Tibial artery (tissue), 4 donors: Measurements from ENCODE around the gene THSD4.

Source experiments
- DNase-seq, 2 donors: peaks; one replicate each; pipeline ENCODE4 v3.0.0-alpha.2; 2019
- H3K27ac ChIP-seq, 2 donors: fragments of 200-600 bp; sonication (generic) in 1 of 2; 1 replicate in 1 of 2; 2 replicates in 1 of 2; pipeline ENCODE4 v1.5.1; 2018 to 2019; ENCODE audit warnings: mild to moderate bottlenecking in 1 of 2
- H3K27me3 ChIP-seq, 2 donors: fragments of 200-600 bp; sonication (generic) in 1 of 2; one replicate each; pipeline versions ENCODE4 v1.5.1 to v1.6.0; 2016 to 2019
- H3K36me3 ChIP-seq, 3 donors: fragments of 200-600 bp; sonication (generic) in 2 of 3; one replicate each; pipeline ENCODE4 v1.5.1; 2016 to 2019; ENCODE audit warnings: mild to moderate bottlenecking in 2 of 3
- H3K4me1 ChIP-seq, 4 donors: fragments of 200-600 bp; sonication (generic) in 2 of 4; 1 replicate in 3 of 4; 2 replicates in 1 of 4; pipeline ENCODE4 v1.5.1; 2016 to 2019
- H3K4me3 ChIP-seq, 2 donors: fragments of 200-600 bp; sonication (generic) in 1 of 2; 1 replicate in 1 of 2; 2 replicates in 1 of 2; pipeline ENCODE4 v1.5.1; 2018 to 2019; ENCODE audit warnings: mild to moderate bottlenecking in 2 of 2
- H3K9me3 ChIP-seq, 3 donors: fragments of 200-600 bp; sonication (generic) in 1 of 3; one replicate each; pipeline ENCODE4 v1.5.1; 2016 to 2019
- intact Hi-C: fragments of 100-400 bp; cut with DNase I; formaldehyde crosslinking; loops from one replicate; pipeline ENCODE4 v1.15.0; 2023; ENCODE audit warnings: low total_unique reads
- TF ChIP-seq, protein P1 (sequence below), 2 experiments: fragments of 200-600 bp in 1 of 2; fragments of 450-650 bp in 1 of 2; IDR thresholded peaks; one replicate each; pipeline ENCODE4 v1.5.1; 2017 to 2019; ENCODE audit warnings: antibody characterized with exemption in 2 of 2, mild to moderate bottlenecking in 1 of 2, moderate library complexity in 1 of 2

The THSD4 gene

DNA sequence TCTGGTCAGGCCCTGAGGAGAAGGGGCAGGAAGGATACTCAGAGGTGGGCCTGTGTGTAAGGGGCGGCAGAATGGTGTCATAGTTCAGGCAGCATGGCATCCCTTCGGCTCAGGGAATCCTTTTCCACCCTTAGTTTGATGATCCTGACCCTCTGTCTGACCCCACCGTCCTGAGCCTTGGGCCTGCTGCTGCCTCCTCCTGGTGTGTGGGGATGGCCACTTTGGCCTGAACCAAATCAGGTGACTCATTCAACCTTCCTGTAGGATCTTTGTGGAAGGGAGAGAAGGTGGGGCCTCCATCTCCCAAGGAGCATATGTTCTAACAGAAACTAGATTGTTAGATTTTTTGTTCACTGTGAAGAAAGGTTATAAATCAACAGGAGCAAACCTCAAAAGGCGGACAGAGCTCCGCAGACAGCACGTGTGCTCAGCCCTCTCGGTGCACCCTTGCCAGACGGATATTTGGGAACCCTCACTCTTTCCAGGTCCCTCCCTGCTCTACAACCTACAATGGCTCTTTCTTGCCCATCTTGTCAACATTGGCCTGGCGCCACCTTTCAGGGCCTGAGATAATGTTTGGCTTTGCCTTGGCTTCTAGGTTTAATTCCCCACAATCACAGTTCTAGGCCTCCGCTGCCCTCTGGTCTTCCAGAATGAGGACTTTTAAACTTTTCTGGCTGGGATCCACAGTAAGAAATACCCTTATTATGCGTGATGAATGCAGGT is 21.7 kb downstream of the THSD4 start:
- no peak overlapping the region for H3K4me3 ChIP-seq
- H3K27ac ChIP-seq, result no peak overlapping the region
- DNase-seq, result no peak
- H3K9me3 ChIP-seq, result no peaks in the 10 kb centered on the region
- no peaks in the 10 kb centered on the region for H3K27me3 ChIP-seq
- intact Hi-C loops, result no loop called here
- TF ChIP-seq, protein P1, sequence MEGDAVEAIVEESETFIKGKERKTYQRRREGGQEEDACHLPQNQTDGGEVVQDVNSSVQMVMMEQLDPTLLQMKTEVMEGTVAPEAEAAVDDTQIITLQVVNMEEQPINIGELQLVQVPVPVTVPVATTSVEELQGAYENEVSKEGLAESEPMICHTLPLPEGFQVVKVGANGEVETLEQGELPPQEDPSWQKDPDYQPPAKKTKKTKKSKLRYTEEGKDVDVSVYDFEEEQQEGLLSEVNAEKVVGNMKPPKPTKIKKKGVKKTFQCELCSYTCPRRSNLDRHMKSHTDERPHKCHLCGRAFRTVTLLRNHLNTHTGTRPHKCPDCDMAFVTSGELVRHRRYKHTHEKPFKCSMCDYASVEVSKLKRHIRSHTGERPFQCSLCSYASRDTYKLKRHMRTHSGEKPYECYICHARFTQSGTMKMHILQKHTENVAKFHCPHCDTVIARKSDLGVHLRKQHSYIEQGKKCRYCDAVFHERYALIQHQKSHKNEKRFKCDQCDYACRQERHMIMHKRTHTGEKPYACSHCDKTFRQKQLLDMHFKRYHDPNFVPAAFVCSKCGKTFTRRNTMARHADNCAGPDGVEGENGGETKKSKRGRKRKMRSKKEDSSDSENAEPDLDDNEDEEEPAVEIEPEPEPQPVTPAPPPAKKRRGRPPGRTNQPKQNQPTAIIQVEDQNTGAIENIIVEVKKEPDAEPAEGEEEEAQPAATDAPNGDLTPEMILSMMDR (IDR thresholded peaks at IDR 0.05), result no peak
- H3K36me3 ChIP-seq, result no peaks in the 10 kb centered on the region
- H3K4me1 ChIP-seq, result peaks cover 0 to 24% (median 13%) of the 10 kb centered on the region in 4 donors

DNA sequence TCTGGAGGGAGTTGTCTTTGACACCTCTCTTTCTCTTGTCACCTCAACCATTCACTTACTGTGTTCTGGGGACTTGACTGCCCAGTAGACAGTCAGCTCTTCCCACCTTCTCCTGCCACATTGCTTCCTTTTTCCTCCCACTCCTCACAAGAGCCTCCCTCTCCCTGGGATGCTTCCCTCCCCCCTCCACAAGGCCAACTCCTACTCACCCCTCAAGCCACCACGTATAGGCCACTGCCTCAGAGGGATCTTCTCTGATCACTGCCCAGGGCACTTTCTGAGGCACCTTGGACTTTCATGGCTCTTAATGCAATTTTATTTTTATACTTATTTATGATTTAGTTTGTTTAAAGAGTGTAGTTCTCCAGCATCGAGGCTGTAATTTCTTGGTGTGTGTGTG is 23.2 kb downstream of the THSD4 start:
- intact Hi-C loops, result no loop called here
- Histone ChIP-seq H3K9me3 (no peaks in the 10 kb centered on the region), H3K4me3 (no peak overlapping the region), H3K4me1 (peaks cover 0 to 24% (median 13%) of the 10 kb centered on the region in 4 donors), H3K27ac (no peak overlapping the region), H3K36me3 (no peaks in the 10 kb centered on the region), H3K27me3 (no peaks in the 10 kb centered on the region)
- DNase-seq, result no peak
- TF ChIP-seq, protein P1 (IDR thresholded peaks at IDR 0.05), result no peak

DNA sequence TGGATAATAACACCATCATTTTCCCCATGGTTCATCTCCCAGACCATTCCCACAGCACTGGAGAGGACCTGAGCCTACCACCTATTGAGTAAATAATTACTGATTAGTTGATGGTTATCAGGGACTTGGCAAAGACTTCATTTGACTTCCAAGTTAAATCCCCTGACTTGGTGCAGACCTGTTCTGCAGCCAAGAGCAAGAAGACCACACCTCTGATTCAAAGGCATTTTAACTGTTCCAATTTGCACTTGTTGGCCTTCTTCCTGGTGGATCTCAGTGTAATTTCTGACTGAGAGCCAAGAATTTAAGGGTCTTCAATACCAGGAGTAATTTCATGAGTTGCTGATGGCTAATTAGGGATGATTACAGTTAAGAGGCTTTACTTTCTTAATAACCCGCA is 24.0 kb downstream of the THSD4 start:
- intact Hi-C loops, result no loop called here
- Histone ChIP-seq H3K27me3 (no peaks in the 10 kb centered on the region), H3K9me3 (no peaks in the 10 kb centered on the region), H3K27ac (no peak overlapping the region), H3K36me3 (no peaks in the 10 kb centered on the region), H3K4me3 (no peak overlapping the region), H3K4me1 (peaks cover 0 to 24% (median 13%) of the 10 kb centered on the region in 4 donors)
- DNase-seq, result no peak
- TF ChIP-seq, protein P1 (IDR thresholded peaks at IDR 0.05), result no peak

DNA sequence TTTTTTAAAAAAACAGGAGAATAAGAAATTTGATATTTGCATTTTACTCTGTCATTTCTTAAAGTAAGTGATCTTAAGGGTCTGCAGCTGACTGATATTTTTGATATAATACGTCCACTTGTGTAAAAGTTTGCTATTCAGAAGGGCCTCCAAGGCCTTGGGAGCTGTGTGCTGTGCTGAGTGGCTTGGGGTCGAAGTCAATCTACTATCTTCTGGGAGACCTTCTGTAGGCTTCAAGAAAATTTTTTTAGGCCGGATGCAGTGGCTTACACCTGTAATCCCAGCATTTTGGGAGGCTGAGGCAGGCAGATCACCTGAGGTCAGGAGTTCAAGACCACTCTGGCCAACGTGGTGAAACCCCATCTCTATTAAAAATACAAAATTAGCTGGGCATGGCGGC is 26.3 kb downstream of the THSD4 start:
- Histone ChIP-seq H3K27ac (no peak overlapping the region), H3K27me3 (no peaks in the 10 kb centered on the region), H3K4me1 (peaks cover 0 to 18% (median 8%) of the 10 kb centered on the region in 4 donors), H3K4me3 (no peak overlapping the region), H3K9me3 (no peaks in the 10 kb centered on the region), H3K36me3 (no peaks in the 10 kb centered on the region)
- no peak for DNase-seq
- intact Hi-C loops, result no loop called here
- TF ChIP-seq, protein P1 (IDR thresholded peaks at IDR 0.05), result no peak

DNA sequence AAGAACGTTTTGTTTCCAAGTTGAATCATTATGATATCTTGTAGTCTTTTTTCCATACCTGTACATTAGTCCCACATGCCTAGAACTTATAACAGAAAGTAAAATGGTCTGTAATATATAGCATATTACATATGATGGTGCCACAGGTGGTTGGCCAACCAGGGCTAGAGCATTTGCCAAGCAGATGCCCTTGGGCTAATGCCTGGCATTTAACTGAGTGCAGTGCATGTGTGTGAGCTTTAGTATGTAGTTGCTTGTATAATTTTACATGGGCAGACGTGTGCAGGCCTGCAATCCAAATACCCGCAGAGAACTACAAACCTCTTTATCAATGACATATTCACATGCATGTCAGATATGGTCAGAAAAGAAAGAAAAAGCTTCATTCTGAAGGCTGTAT is 27.5 kb downstream of the THSD4 start:
- Histone ChIP-seq H3K36me3 (no peaks in the 10 kb centered on the region), H3K27ac (no peak overlapping the region), H3K4me3 (no peak overlapping the region), H3K9me3 (no peaks in the 10 kb centered on the region), H3K4me1 (peaks cover 0 to 9% (median 1%) of the 10 kb centered on the region in 4 donors), H3K27me3 (no peaks in the 10 kb centered on the region)
- TF ChIP-seq, protein P1 (IDR thresholded peaks at IDR 0.05), result no peak
- DNase-seq, result no peak
- intact Hi-C loops, result no loop called here
